OCI-LY7 (cell line): ENCODE data around the gene ISOC1. TPM values are rescaled to one million over a fixed set of nuclear protein-coding genes. Genes with fewer than 3 reads are reported as not detected.

ENCODE experiments used
- BruUV-seq: library from RNA; stranded (reverse); fragments of 400-500 nt; replicated peaks from 2 replicates; lab custom pipeline; 2021; lab: Mats Ljungman, UMichigan
- CTCF ChIA-PET: fragments of 300-600 bp; sonication (Branson Sonifier 250); formaldehyde crosslinking; loops from one replicate; lab custom pipeline; 2022; ENCODE audit warnings: antibody characterized with exemption; ENCODE audit not compliant: unreplicated experiment; lab: Charles Lee
- POLR2A ChIA-PET: fragments of 300-600 bp; sonication (Branson Sonifier 250); formaldehyde crosslinking; loops from one replicate; lab custom pipeline; 2022; ENCODE audit warnings: antibody characterized with exemption; lab: Charles Lee
- DNase-seq: peaks from one replicate; pipeline ENCODE4 v3.0.0-alpha.2; 2015; ENCODE audit warnings: low spot score
- H2AFZ ChIP-seq: fragments of 200-600 bp; sonication (generic), shearing (Covaris generic); 2 replicates; pipeline ENCODE4 v1.6.1; 2014; ENCODE audit warnings: mild to moderate bottlenecking, antibody characterized with exemption, low read length, moderate library complexity
- H3K27ac ChIP-seq: fragments of 200-600 bp; sonication (generic); 2 replicates; pipeline ENCODE4 v1.5.1; 2014; ENCODE audit warnings: mixed run types, low read depth, mild to moderate bottlenecking, moderate library complexity, low read length, inconsistent platforms; ENCODE audit not compliant: poor library complexity, severe bottlenecking
- H3K36me3 ChIP-seq: fragments of 200-600 bp; sonication (generic); 2 replicates; pipeline ENCODE4 v1.6.1; 2014; ENCODE audit warnings: mild to moderate bottlenecking, antibody characterized with exemption, low read length, moderate library complexity, mixed read lengths; ENCODE audit not compliant: insufficient read depth
- H3K4me1 ChIP-seq: fragments of 200-600 bp; sonication (generic); 2 replicates; pipeline ENCODE4 v1.5.1; 2014; ENCODE audit warnings: mild to moderate bottlenecking, low read length; ENCODE audit not compliant: insufficient read depth, poor library complexity, severe bottlenecking
- H3K4me2 ChIP-seq: fragments of 200-600 bp; sonication (generic); 2 replicates; pipeline ENCODE4 v1.6.1; 2014; ENCODE audit warnings: mild to moderate bottlenecking, low read length
- H3K4me3 ChIP-seq: fragments of 200-600 bp; sonication (generic); 2 replicates; pipeline ENCODE4 v1.5.1; 2014; ENCODE audit warnings: mild to moderate bottlenecking, low read depth, low read length; ENCODE audit not compliant: poor library complexity, severe bottlenecking
- H3K79me2 ChIP-seq: fragments of 200-600 bp; sonication (generic); 2 replicates; pipeline ENCODE4 v1.6.1; 2016; ENCODE audit warnings: low read depth, mild to moderate bottlenecking, low read length, moderate library complexity, mixed read lengths; ENCODE audit not compliant: insufficient read depth
- H3K9me2 ChIP-seq: fragments of 200-600 bp; sonication (generic); 2 replicates; pipeline ENCODE4 v1.6.1; 2016; ENCODE audit warnings: mild to moderate bottlenecking, low read length, mixed read lengths; ENCODE audit not compliant: insufficient read depth
- H3K9me3 ChIP-seq: fragments of 200-600 bp; sonication (generic); 2 replicates; pipeline ENCODE4 v1.6.1; 2014; ENCODE audit warnings: mild to moderate bottlenecking, mixed run types, low read length, mixed read lengths
- H4K20me1 ChIP-seq: fragments of 200-600 bp; sonication (generic); 2 replicates; pipeline ENCODE4 v1.6.1; 2014; ENCODE audit warnings: mild to moderate bottlenecking, antibody characterized with exemption, low read length, moderate library complexity, mixed read lengths; ENCODE audit not compliant: insufficient read depth
- EZH2phosphoT487 ChIP-seq: fragments of 200-600 bp; sonication (generic); IDR thresholded peaks from 2 replicates; pipeline ENCODE4 v1.6.1; 2018; ENCODE audit warnings: low read depth, borderline replicate concordance, mild to moderate bottlenecking, mixed run types, antibody characterized with exemption, low read length, moderate library complexity, mixed read lengths
- intact Hi-C: fragments of 100-400 bp; cut with micrococcal nuclease; formaldehyde crosslinking; loops from one replicate; pipeline ENCODE4 v1.10.0; 2022; ENCODE audit not compliant: unreplicated experiment
- microRNA-seq: library from miRNA; unstranded; fragments of <30 nt; microRNA quantifications from one replicate; pipeline ENCODE4 v1.2.0, GENCODE V29; 2022; ENCODE audit warnings: borderline replicate concordance
- small RNA-seq: library from RNA; depleted of rRNA; stranded (forward); fragments of <200 nt; gene quantifications from one replicate; pipeline ENCODE3, GENCODE V24; 2014
- total RNA-seq, 2 experiments: library from RNA; depleted of rRNA in 1 of 2; stranded (reverse); fragments of >200 nt in 1 of 2; shearing (Covaris generic) in 1 of 2; gene quantifications; 2 replicates each; pipeline ENCODE4 v1.2.3, GENCODE V29; 2014 to 2022
- TF ChIP-seq, protein P1 (sequence below): fragments of 200-600 bp; sonication (generic); conservative IDR thresholded peaks from 2 replicates; pipeline ENCODE4 v1.5.1; 2014; ENCODE audit warnings: mild to moderate bottlenecking, antibody characterized with exemption, low read length, moderate library complexity, mixed read lengths

Gene ISOC1
- total RNA-seq, 2 experiments from 2014 or later = 17.9 to 23.8 TPM

DNA sequence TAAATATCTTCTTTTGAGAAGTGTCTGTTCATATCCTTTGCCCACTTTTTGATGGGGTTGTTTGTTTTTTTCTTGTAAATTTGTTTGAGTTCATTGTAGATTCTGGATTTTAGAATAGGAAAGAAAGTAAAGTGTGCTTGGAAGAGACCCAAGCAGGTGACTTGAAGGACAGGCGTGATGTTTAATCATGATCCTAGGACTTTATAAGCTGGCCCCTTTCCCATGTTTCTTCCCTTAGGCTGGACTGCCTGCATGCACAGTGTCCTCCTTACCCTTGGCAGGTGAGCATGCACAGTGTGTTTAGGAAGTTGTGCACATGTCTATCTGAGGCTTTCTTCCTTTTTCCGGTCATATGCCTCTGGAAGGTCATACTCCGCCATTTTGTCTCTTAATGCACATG, 61.3 kb downstream of the ISOC1 start:
- intact Hi-C loops = no loop called here
- H2AFZ ChIP-seq = no peak overlapping the region
- no peaks in the 10 kb centered on the region for H3K79me2 ChIP-seq
- no peak for DNase-seq
- H3K4me2 ChIP-seq = no peak overlapping the region
- H4K20me1 ChIP-seq = no peaks in the 10 kb centered on the region
- CTCF ChIA-PET = no interaction called here
- H3K4me3 ChIP-seq = no peak overlapping the region
- no peaks in the 10 kb centered on the region for H3K36me3 ChIP-seq
- no peaks in the 10 kb centered on the region for H3K9me3 ChIP-seq
- no peak overlapping the region for H3K27ac ChIP-seq
- no TSS peak for BruUV-seq
- no peaks in the 10 kb centered on the region for H3K4me1 ChIP-seq
- POLR2A ChIA-PET = interaction anchor here (0.7 to 1.0 kb wide), 2 partner anchors 9 to 136 kb away, joined by 4 to 5 read pairs; no protein-coding TSS in a partner anchor
- TF ChIP-seq EZH2phosphoT487 = no peak
- TF ChIP-seq, protein P1, sequence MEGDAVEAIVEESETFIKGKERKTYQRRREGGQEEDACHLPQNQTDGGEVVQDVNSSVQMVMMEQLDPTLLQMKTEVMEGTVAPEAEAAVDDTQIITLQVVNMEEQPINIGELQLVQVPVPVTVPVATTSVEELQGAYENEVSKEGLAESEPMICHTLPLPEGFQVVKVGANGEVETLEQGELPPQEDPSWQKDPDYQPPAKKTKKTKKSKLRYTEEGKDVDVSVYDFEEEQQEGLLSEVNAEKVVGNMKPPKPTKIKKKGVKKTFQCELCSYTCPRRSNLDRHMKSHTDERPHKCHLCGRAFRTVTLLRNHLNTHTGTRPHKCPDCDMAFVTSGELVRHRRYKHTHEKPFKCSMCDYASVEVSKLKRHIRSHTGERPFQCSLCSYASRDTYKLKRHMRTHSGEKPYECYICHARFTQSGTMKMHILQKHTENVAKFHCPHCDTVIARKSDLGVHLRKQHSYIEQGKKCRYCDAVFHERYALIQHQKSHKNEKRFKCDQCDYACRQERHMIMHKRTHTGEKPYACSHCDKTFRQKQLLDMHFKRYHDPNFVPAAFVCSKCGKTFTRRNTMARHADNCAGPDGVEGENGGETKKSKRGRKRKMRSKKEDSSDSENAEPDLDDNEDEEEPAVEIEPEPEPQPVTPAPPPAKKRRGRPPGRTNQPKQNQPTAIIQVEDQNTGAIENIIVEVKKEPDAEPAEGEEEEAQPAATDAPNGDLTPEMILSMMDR = no peak
- no peaks in the 10 kb centered on the region for H3K9me2 ChIP-seq

DNA sequence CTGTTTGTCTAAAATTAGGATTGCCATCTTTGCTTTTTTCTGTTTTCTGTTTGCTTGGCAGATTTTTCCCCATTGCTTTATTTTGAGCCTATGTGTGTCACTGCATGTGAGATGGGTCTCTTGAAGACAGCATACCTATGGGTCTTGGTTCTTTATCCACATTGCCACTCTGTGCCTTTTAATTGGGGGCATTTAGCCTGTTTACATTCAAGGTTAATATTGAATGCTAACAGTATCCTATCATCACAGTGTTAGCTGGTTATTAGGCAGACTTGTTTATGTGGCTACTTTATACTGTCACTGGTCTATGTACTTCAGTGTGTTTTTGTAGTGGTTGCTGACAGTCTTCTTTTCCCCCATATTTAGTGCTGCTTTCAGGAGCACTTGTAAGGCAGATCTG, 67.3 kb downstream of the ISOC1 start:
- POLR2A ChIA-PET = no interaction called here

More for the DNA sequence above, 67.3 kb downstream of the ISOC1 start:
- TF ChIP-seq, protein P1 = no peak
- TF ChIP-seq EZH2phosphoT487 = no peak
- Histone ChIP-seq H3K79me2 (no peaks in the 10 kb centered on the region), H3K4me3 (no peak overlapping the region), H3K9me2 (no peaks in the 10 kb centered on the region), H2AFZ (no peak overlapping the region), H3K9me3 (no peaks in the 10 kb centered on the region), H3K27ac (no peak overlapping the region), H3K4me2 (no peak overlapping the region), H3K4me1 (no peaks in the 10 kb centered on the region), H4K20me1 (no peaks in the 10 kb centered on the region), H3K36me3 (no peaks in the 10 kb centered on the region)
- DNase-seq = no peak
- intact Hi-C loops = no loop called here
- CTCF ChIA-PET = no interaction called here
- BruUV-seq = no TSS peak

Small RNAs within 50 kb of the gene (microRNA-seq; reads per million reads assigned to microRNA genes)
- not detected for gene MIR4633

Small RNAs within 50 kb of the gene (small RNA-seq; reads per million reads assigned to genes)
- not detected for gene MIR4633

Other genes starting within 250 kb of the ISOC1 start
- not detected in 2 replicates for gene SLC27A6, start 129.3 kb upstream of the ISOC1 start, total RNA-seq (2014; rRNA removed; shearing (Covaris generic))
- not detected in 2 replicates for gene SLC27A6, start 129.3 kb upstream of the ISOC1 start, total RNA-seq (2022)